Measurements from ENCODE around the gene TMEM161A.

The TMEM161A gene

DNA sequence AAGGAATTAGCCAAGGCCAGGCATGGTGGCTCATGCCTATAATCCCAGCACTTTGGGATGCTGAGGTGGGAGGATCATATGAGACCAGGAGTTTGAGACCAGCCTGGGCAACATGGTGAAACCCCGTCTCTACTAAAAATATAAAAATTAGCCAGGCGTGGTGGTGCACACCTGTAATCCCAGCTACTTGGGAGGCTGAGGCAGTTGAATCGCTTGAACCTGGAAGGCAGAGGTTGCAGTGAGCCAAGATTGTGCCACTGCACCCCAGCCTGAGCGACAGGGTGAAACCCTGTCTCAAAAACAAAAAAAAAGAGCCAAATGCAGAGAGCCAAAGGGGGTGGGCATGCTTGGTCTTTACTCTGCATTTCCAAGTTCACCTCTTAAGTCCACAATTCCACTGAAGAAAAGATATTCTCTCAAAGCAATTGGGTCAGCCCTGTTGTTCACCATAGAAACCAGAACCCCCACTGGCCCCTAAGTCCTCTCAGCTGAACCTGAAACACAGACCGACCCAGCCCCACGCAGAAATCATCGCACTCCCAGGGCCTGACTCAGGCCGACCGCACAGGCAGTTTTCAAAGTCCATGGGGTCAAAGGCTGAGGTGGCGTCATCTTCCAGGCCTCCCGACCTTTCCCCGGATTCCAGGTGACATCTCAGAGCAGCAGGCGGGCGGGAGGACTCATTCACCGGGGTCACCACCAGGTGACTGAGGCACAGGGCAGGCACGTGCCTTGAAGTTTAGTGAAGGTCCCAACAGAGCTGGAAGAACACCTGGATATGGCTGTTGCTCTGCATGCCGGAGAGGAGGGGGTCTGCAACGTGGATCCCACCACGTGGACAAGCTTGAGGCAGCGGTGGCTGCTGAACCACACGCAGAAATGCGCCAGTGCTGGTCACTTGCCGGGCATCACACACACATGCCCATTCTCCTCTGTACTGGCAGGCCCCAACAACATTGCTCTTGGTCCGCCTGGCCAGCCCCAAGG, 41.3 kb downstream of the TMEM161A start:
- DNase-seq (ENCODE audit: low read depth): no peak

DNA sequence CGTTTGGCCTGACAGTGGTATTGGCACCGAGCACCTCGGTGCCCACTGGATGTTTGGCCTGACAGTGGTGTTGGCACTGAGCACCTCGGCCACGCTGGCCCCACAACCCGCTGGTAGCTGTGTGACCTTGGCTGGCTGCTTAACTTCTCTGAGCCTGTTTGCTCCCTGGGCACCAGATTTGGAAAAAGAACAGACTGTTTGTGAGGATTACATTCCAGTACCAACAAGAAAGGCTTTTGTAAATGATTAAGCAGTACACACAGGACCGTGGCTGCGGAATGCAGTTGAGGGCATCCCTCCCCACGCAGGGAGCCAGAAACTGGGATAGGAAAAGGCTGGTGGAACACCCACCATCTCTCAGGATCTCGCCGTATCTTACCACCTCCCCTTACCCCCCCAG, 42.6 kb downstream of the TMEM161A start:
- no peak for DNase-seq (ENCODE audit: low read depth)

GRCh38 chr19:19094513-19094912, 43.8 kb downstream of the TMEM161A start:
- no peak for DNase-seq (ENCODE audit: low read depth)

DNA sequence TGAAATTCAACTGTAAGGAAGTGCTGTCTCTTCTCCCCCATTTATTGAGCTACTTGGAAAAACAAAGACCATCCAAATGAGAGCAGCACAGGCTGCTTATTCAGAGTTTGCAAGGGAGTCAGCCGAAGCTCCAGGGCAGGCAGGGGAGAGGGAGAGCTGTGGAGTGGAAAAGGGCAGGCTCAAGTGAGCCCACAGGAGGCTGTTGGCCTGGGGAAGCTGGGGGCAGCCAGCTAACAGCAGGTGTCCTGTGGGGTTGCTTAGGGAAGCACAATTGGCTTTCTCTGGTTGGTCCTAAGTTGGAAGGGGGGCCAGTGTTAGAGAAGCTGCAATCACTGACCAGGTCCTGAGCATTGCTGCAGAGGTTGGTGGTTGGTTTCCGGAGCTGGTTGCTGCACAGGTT, 50.6 kb downstream of the TMEM161A start:
- no peak for DNase-seq (ENCODE audit: low read depth)

DNA sequence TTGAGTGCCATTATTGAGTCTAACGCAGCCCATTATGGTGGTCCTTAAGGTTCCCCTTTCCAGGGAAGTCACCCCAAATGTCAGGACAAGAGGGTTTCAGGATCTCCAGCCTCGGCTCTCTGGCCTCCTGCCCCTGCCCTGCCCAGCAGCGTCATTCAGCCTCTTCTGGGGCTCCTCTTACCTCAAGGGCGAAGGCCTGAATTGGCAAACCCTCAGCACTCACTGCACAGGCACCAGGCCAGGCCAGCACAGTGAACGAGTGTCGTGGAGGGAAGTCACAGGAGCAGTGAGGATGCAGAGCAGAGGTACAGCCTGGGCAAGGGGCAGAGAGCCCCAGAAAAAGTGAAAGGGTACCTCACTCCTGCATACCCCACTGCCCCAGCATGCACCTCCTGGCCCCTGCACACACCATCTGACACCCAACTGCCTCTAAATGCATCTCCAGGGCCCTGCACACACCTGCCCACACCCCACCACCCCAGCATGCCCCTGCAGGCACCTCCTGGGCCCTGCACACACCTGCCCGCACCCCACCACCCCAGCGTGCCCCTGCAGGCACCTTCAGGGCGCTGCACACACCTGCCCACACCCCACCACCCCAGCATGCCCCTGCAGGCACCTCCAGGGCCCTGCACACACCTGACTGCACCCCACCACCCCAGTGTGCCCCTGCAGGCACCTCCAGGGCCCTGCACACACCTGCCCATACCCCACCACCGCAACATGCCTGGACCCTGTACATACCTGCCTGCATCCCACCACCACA, 54.7 kb downstream of the TMEM161A start:
- no peak for DNase-seq (ENCODE audit: low read depth)

DNA sequence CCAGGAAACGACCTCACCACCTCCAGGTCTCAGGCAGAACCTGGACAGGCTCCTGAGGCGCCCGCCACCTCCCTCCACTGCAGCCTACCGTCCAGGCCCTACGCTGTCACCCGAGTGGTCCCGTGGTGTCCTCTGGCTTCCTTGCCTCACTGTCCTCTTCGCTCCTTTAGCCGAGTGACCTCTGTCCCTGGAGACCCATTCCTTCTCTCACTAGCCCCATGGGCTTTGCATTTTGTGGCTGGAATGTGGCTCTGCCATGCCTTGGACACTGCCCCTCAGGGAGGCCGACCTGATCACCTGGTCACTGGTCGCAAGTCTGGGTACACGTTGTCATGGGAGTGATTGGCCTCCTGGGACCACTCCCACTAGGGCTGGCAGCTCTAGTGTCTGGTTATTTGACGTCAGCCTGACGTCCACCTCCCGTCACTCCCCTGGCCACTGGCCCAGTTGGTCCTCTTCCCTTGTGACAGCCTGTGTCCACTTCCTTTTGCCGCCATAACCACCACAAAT, 56.6 kb downstream of the TMEM161A start:
- no peak for DNase-seq (ENCODE audit: low read depth)

DNA sequence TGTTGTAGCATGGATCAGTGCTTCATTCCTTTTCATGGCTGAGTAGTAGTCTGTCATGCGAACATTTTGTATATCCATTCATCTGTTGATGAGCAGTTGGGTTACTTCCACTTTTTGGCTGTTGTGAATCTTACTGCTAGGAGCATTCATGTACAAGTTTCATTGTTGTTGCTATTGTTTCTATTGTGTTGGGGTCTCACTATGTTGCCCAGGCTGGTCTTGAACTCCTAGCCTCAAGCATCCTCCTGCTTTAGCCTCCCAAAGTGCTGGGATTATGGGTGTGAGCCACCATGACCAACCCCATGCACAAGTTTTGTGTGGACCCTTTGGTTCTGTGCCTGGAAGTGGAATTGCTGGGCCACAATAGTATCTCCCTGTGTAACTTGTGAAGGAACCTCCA, 58.7 kb downstream of the TMEM161A start:
- DNase-seq (ENCODE audit: low read depth): no peak

DNA sequence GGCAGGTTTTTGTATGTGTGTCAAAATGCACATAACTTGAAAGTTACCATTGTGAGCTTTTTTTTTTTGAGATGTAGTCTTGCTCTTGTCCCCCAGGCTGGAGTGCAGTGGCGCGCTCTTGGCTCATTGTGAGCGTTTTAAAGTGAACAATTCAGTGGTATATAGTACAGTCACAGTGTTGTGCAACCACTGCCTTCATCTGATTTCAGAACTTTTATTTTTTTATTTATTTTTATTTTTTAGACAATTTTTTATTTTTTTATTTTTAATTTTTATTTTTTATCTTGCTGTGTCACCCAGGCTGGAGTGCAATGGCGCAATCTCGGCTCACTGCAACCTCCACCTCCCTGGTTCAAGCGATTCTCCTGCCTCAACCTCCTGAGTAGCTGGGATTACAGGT, 59.5 kb downstream of the TMEM161A start:
- DNase-seq (ENCODE audit: low read depth): no peak

GRCh38 chr19:19077103-19077502, 61.2 kb downstream of the TMEM161A start:
- no peak for DNase-seq (ENCODE audit: low read depth)

- DNase-seq (ENCODE audit: low read depth): no peak
Observed at GRCh38 chr19:19076476-19076875, 61.8 kb downstream of the TMEM161A start.

DNA sequence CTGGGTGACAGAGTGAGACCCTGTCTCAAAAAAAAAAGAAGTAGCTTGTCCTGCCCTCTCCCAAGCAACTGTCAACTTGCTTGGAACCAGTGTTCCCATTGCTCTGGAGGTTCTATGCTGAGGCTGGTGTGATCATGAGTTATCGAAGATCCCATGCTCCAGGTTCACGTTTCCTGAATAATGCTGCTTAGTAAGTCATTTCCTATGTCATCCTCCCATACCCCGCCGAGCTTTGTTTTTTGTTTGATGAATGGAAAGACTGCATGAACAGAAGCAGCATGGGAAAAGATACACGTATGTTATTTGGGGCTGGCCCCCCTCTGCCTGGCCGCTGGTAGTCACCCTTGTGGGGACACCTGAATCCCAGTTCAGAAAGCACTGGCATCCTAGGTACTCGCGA, 63.2 kb downstream of the TMEM161A start:
- DNase-seq (ENCODE audit: low read depth): no peak

DNA sequence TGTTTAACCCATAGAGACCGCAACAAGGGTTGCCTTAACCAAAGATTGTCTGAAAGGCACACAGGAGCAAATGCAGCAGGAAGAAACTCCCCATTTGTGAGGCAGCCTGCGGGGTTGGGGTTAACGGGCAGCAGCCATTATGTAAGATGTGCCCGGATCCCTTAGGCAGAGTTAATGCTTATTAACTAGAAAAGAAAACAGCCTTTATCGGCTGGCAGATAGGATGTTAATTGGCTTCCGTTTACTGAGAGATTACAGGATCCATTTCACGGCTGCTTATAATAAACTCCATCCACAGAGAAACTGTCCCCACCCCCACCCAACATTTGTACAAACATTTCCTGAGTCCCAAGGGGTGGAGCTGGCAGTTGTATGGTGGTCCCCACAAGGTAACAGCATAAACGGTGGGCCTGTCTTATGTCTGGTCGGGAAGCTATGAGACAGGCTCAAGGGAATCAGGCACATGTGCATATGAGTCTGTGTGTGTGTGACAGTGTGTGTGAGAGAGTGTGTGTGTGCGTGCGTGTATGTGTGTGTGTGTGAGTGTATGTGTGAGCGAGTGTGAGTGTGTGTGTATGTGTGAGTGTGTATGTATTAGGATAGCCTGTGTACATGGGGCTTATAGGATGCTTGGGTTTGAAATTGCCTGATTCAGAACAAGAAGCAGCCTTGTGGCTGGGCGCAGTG, 63.9 kb downstream of the TMEM161A start:
- DNase-seq (ENCODE audit: low read depth): no peak

- DNase-seq (ENCODE audit: low read depth): no peak
Observed at GRCh38 chr19:19071897-19072296, 66.4 kb downstream of the TMEM161A start.

Measured in stimulated activated CD8-positive, alpha-beta memory T cell treated with anti-CD3 and anti-CD28 coated beads, Interleukin-12 subunit alpha, Interleukin-12 subunit beta, amount 100 ng/mL, for 1 hour (primary cell).